ENCODE results near the gene TERC.

Gene TERC

GRCh38 chr3:169764882-169765612 is at the start of gene TERC:
TSS of gene TERC (minus strand) at chr3:169765060.
- DNase-seq (ENCODE audit: insufficient read length, low spot score) (peak; percentile 86), FAIRE-seq (peak; percentile 68)

GRCh38 chr3:169813757-169814517 is 49.1 kb upstream of the TERC start:
- FAIRE-seq (no peak), DNase-seq (ENCODE audit: insufficient read length, low spot score) (no peak)

- DNase-seq (ENCODE audit: insufficient read length, low spot score), result no peak
- no peak for FAIRE-seq
Observed at GRCh38 chr3:169813278-169813677, 48.4 kb upstream of the TERC start.

GRCh38 chr3:169812332-169813235 is 47.7 kb upstream of the TERC start, which contains the start of the genes LRRC34 and LRRIQ4:
TSS of gene LRRC34 (minus strand) at chr3:169812904. CDS start at chr3:169812548, 356 bp downstream.
TSS of gene LRRIQ4 (plus strand) at chr3:169812870. CDS start at chr3:169821922, 9,052 bp downstream.
- FAIRE-seq, result no peak
- no peak for DNase-seq (ENCODE audit: insufficient read length, low spot score)

- FAIRE-seq (no peak), DNase-seq (ENCODE audit: insufficient read length, low spot score) (no peak)
Observed at GRCh38 chr3:169811631-169812331, 46.9 kb upstream of the TERC start.

GRCh38 chr3:169809230-169809795 is 44.5 kb upstream of the TERC start:
- FAIRE-seq (no peak), DNase-seq (ENCODE audit: insufficient read length, low spot score) (no peak)

- FAIRE-seq (no peak), DNase-seq (ENCODE audit: insufficient read length, low spot score) (no peak)
Observed at GRCh38 chr3:169804681-169805080, 39.8 kb upstream of the TERC start.

- FAIRE-seq (no peak), DNase-seq (ENCODE audit: insufficient read length, low spot score) (no peak)
Observed at GRCh38 chr3:169792359-169792758, 27.5 kb upstream of the TERC start.

GRCh38 chr3:169790687-169791429 is 26.0 kb upstream of the TERC start:
- DNase-seq (ENCODE audit: insufficient read length, low spot score) (no peak), FAIRE-seq (no peak)

- FAIRE-seq, result no peak
Observed at GRCh38 chr3:169790219-169790618, 25.4 kb upstream of the TERC start.

GRCh38 chr3:169787791-169788190 is 22.9 kb upstream of the TERC start:
- FAIRE-seq, result no peak
- no peak for DNase-seq (ENCODE audit: insufficient read length, low spot score)

More at GRCh38 chr3:169790219-169790618, 25.4 kb upstream of the TERC start:
- no peak for DNase-seq (ENCODE audit: insufficient read length, low spot score)

GRCh38 chr3:169787120-169787519 is 22.3 kb upstream of the TERC start:
- no peak for FAIRE-seq
- no peak for DNase-seq (ENCODE audit: insufficient read length, low spot score)

- DNase-seq (ENCODE audit: insufficient read length, low spot score) (no peak), FAIRE-seq (no peak)
Observed at GRCh38 chr3:169781209-169781855, 16.5 kb upstream of the TERC start.

- no peak for FAIRE-seq
Observed at GRCh38 chr3:169780742-169781141, 15.9 kb upstream of the TERC start.

GRCh38 chr3:169777822-169778221 is 13.0 kb upstream of the TERC start:
- no peak for FAIRE-seq
- no peak for DNase-seq (ENCODE audit: insufficient read length, low spot score)

More at GRCh38 chr3:169780742-169781141, 15.9 kb upstream of the TERC start:
- DNase-seq (ENCODE audit: insufficient read length, low spot score), result no peak

- DNase-seq (ENCODE audit: insufficient read length, low spot score), result no peak
Observed at GRCh38 chr3:169774186-169774585, 9.3 kb upstream of the TERC start.

GRCh38 chr3:169772897-169773816 is 8.3 kb upstream of the TERC start, which contains the start of gene MYNN:
TSS of gene MYNN (plus strand) at chr3:169773396. CDS start at chr3:169774296, 900 bp downstream.
- peak; percentile 76 for DNase-seq (ENCODE audit: insufficient read length, low spot score)
- FAIRE-seq, result peak; percentile 97

More at GRCh38 chr3:169774186-169774585, 9.3 kb upstream of the TERC start:
- FAIRE-seq, result no peak
